Duodenal mucosa (tissue), 2 donors: ENCODE results near the gene RALGPS1.

Experiments
- H3K27ac ChIP-seq: one replicate; pipeline ENCODE4 v1.7.0; 2013; ENCODE audit warnings: low read depth, low read length
- H3K27me3 ChIP-seq, 2 donors: one replicate each; pipeline ENCODE4 v1.7.0; 2013; ENCODE audit warnings: low read length in 2 of 2, control low read depth in 1 of 2; ENCODE audit not compliant: insufficient read depth in 2 of 2, control insufficient read depth in 1 of 2
- H3K36me3 ChIP-seq, 2 donors: one replicate each; pipeline ENCODE4 v1.7.0; 2013; ENCODE audit warnings: low read length in 2 of 2, control low read depth in 1 of 2; ENCODE audit not compliant: insufficient read depth in 2 of 2, control insufficient read depth in 1 of 2
- H3K4me1 ChIP-seq, 2 donors: one replicate each; pipeline ENCODE4 v1.7.0; 2013; ENCODE audit warnings: low read length in 2 of 2, control low read depth in 1 of 2; ENCODE audit not compliant: insufficient read depth in 2 of 2, control insufficient read depth in 1 of 2
- H3K4me3 ChIP-seq, 2 donors: one replicate each; pipeline ENCODE4 v1.7.0; 2013; ENCODE audit warnings: low read length in 2 of 2, low read depth in 1 of 2
- H3K9ac ChIP-seq, 2 donors: one replicate each; pipeline ENCODE4 v1.7.0; 2013; ENCODE audit warnings: low read length in 2 of 2, low read depth in 1 of 2
- H3K9me3 ChIP-seq, 2 donors: one replicate each; pipeline ENCODE4 v1.7.0; 2013; ENCODE audit warnings: low read length in 2 of 2, control low read depth in 1 of 2; ENCODE audit not compliant: control insufficient read depth in 1 of 2

RALGPS1 gene

GRCh38 chr9:127090341-127090985 is 175.9 kb downstream of the RALGPS1 start:
- Histone ChIP-seq H3K9me3 (no peaks in the 10 kb centered on the region), H3K4me3 (no peak overlapping the region), H3K4me1 (no peaks in the 10 kb centered on the region), H3K27me3 (no peaks in the 10 kb centered on the region), H3K36me3 (peaks cover 21 to 47% of the 10 kb centered on the region in 2 donors), H3K27ac (no peak overlapping the region), H3K9ac (no peak overlapping the region)

- Histone ChIP-seq H3K36me3 (peaks cover 21 to 47% of the 10 kb centered on the region in 2 donors), H3K9me3 (no peaks in the 10 kb centered on the region), H3K4me3 (no peak overlapping the region), H3K27me3 (no peaks in the 10 kb centered on the region), H3K27ac (no peak overlapping the region), H3K4me1 (no peaks in the 10 kb centered on the region), H3K9ac (no peak overlapping the region)
These were observed 176.9 kb downstream of the RALGPS1 start for GRCh38 chr9:127091526-127091925.

DNA sequence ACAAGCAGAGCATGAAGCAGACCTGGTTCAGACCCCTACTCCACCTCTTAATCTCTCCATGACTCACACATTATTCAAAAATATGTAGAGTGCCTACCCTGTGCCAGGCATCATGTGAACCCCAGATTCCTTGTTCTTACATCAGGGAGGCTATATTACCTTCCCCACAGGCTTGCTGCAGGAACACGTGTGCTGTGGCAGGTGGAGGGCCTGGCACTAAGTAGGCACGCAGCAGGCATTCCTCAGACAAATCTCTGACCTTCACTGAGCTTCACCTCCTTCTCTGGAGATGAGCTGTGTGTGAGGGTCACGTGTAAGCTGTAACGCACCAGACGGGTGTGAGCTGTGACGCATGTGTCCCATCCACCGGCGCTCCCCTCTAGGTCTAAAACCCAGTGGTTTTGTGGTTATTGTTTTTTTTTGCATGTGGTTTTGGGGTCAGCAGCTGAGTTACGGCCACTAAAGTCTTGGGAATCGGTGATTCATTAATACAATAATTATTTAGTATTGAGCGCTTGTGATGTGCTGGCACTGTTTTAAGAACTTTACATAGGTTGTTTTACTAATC is 177.5 kb downstream of the RALGPS1 start:
- Histone ChIP-seq H3K27ac (no peak overlapping the region), H3K27me3 (no peaks in the 10 kb centered on the region), H3K4me3 (no peak overlapping the region), H3K36me3 (peaks cover 18 to 45% of the 10 kb centered on the region in 2 donors), H3K4me1 (no peaks in the 10 kb centered on the region), H3K9me3 (no peaks in the 10 kb centered on the region), H3K9ac (no peak overlapping the region)

GRCh38 chr9:127093319-127094020 is 178.9 kb downstream of the RALGPS1 start:
- no peak overlapping the region for H3K4me3 ChIP-seq
- no peaks in the 10 kb centered on the region for H3K9me3 ChIP-seq
- H3K27ac ChIP-seq = no peak overlapping the region
- peaks cover 10 to 37% of the 10 kb centered on the region in 2 donors for H3K36me3 ChIP-seq
- no peak overlapping the region for H3K9ac ChIP-seq
- H3K4me1 ChIP-seq = no peaks in the 10 kb centered on the region
- no peaks in the 10 kb centered on the region for H3K27me3 ChIP-seq

GRCh38 chr9:127095411-127095810 is 180.8 kb downstream of the RALGPS1 start:
- no peaks in the 10 kb centered on the region for H3K27me3 ChIP-seq
- H3K4me1 ChIP-seq = no peaks in the 10 kb centered on the region
- H3K4me3 ChIP-seq = no peak overlapping the region
- H3K9me3 ChIP-seq = no peaks in the 10 kb centered on the region
- peaks cover 10 to 35% of the 10 kb centered on the region in 2 donors for H3K36me3 ChIP-seq
- H3K27ac ChIP-seq = no peak overlapping the region
- H3K9ac ChIP-seq = no peak overlapping the region

DNA sequence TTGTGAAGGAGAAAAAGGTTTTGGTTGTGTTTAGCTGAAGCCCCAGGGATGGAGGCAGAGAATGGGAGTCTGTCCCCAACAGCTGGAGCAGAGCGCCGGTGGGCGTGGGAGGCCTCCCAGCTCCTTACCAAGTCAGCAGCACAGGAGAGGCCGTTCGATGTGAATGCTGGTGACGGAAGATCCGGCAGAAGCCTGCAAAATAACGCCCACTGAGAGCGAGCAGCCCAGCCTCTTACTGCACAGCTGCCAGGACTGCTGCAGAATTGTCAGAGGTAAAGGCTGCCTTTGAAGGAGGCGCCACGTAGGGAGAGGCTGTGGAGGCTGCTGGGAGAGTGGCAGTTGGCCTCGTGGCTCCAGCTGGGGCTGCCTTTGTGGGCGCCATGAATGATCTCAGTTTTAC is 181.6 kb downstream of the RALGPS1 start:
- Histone ChIP-seq H3K9ac (no peak overlapping the region), H3K27me3 (no peaks in the 10 kb centered on the region), H3K9me3 (no peaks in the 10 kb centered on the region), H3K4me3 (no peak overlapping the region), H3K4me1 (no peaks in the 10 kb centered on the region), H3K27ac (no peak overlapping the region), H3K36me3 (peaks cover 8 to 36% of the 10 kb centered on the region in 2 donors)

GRCh38 chr9:127097683-127098082 is 183.1 kb downstream of the RALGPS1 start:
- no peaks in the 10 kb centered on the region for H3K4me1 ChIP-seq
- no peaks in the 10 kb centered on the region for H3K9me3 ChIP-seq
- no peaks in the 10 kb centered on the region for H3K27me3 ChIP-seq
- no peak overlapping the region for H3K27ac ChIP-seq
- no peak overlapping the region for H3K4me3 ChIP-seq
- peaks cover 9 to 34% of the 10 kb centered on the region in 2 donors for H3K36me3 ChIP-seq
- H3K9ac ChIP-seq = no peak overlapping the region

DNA sequence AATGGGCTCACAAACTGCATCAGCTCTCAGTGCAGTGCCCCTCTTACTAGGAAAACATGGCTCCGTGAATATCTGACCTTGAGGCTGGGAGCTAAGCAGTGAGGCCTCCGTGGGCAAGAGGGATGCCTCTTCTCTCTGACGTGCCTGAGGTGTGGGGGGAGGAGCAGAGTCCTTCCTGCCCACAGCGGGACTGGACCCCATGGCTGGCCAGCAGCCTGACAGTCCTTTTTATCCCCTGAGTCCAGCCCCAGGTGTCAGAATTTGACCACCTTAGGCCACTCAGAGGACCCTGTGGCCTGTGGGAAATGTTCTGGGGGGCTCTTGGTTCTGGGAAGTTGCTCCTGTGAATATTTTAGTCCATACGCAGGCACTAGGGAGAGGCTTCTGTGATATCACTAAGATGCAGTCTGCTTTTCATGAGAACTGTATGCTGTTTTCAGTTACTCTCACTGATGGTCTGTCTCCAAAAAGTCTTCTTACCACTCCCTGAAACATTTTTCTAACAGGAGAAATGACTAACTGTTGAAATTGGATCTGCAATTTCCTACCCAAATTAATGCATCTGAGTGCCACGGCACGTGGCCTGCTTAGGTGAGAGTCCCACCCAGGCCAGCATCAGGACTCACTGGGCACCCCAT is 184.5 kb downstream of the RALGPS1 start:
- H3K9ac ChIP-seq = no peak overlapping the region
- H3K36me3 ChIP-seq = peaks cover 9 to 33% of the 10 kb centered on the region in 2 donors
- H3K4me1 ChIP-seq = no peaks in the 10 kb centered on the region
- no peaks in the 10 kb centered on the region for H3K27me3 ChIP-seq
- H3K27ac ChIP-seq = no peak overlapping the region
- H3K9me3 ChIP-seq = no peaks in the 10 kb centered on the region
- H3K4me3 ChIP-seq = no peak overlapping the region

DNA sequence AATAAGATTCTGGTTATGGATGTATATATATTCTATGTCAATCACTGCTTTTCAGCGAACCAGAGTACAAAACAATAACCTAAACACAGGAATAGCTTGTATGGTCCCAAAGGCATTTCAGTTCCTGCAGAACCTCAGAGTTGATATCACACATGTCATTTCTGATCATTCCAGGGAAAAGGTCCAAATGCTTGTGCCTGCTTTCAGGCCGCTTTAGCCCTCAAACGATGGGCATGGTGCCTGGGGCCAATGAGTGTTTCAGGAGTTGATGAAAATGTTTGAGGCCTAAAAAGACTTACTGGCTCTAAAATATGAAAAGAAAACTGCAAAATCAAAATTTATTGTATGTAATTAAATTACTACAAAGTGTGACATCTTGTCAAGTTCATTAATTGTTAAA is 185.1 kb downstream of the RALGPS1 start:
- Histone ChIP-seq H3K4me3 (no peak overlapping the region), H3K27me3 (no peaks in the 10 kb centered on the region), H3K9ac (no peak overlapping the region), H3K27ac (no peak overlapping the region), H3K9me3 (no peaks in the 10 kb centered on the region), H3K4me1 (no peaks in the 10 kb centered on the region), H3K36me3 (peaks cover 9 to 29% of the 10 kb centered on the region in 2 donors)

DNA sequence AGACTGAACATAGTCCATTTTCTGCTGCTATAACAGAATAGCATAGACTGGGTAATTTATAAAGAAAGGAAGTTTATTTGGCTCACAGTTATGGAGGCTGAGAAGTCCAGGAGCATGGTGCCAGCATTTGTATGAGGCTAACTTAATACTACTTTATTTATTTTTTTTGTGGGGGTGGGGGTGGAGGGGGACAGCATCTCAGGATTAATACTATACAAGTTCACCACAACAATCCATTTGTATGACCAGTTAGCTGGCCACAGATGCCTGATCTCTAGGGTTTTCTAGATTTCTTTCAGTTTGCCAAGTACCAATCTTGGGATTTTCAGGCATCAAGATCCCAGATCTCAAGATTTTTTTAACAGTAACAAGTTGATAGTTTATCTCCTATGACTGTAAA is 187.6 kb downstream of the RALGPS1 start:
- Histone ChIP-seq H3K36me3 (peaks cover 14 to 35% of the 10 kb centered on the region in 2 donors), H3K27ac (no peak overlapping the region), H3K4me3 (no peak overlapping the region), H3K27me3 (no peaks in the 10 kb centered on the region), H3K9ac (no peak overlapping the region), H3K9me3 (no peaks in the 10 kb centered on the region), H3K4me1 (no peaks in the 10 kb centered on the region)
